Measurements from ENCODE around the gene LRRC2. TPM values are rescaled to one million over a fixed set of nuclear protein-coding genes. Genes with fewer than 3 reads are reported as not detected.

The LRRC2 gene
- total and polyA plus RNA-seq, 2 donors (not counting 1 experiment from before 2014, with no cell fraction given): 3.8 to 6.0 TPM

GRCh38 chr3:46535746-46536145 is 30.4 kb downstream of the LRRC2 start:
- Histone ChIP-seq H3K4me3 (replicated peaks in 1 of 4; ENCODE audit: control extremely low read depth in 1 of 4, insufficient read depth in 1 of 4, low read depth in 3 of 4, low read length in 4 of 4) (no peak overlapping the region), H3K79me2 (ENCODE audit: control insufficient read depth, insufficient read depth, low read length) (no peaks in the 10 kb centered on the region), H3K4me1 (ENCODE audit: control insufficient read depth, extremely low read depth, insufficient read depth, low read length) (no peaks in the 10 kb centered on the region), H3K27ac (ENCODE audit: insufficient read depth, low read length) (no peak overlapping the region), H2AFZ (ENCODE audit: low read length) (no peak overlapping the region), H3K9ac (ENCODE audit: insufficient read depth, low read length) (no peak overlapping the region), H4K20me1 (ENCODE audit: control insufficient read depth, extremely low read depth, insufficient read depth, low read length) (no peaks in the 10 kb centered on the region), H3K36me3 (ENCODE audit: control insufficient read depth, insufficient read depth, low read length) (no peaks in the 10 kb centered on the region), H3K9me3 (ENCODE audit: control insufficient read depth, insufficient read depth, low read depth, low read length) (no peaks in the 10 kb centered on the region), H3K27me3 (ENCODE audit: control insufficient read depth, insufficient read depth, low read length) (no peaks in the 10 kb centered on the region), H3K4me2 (ENCODE audit: extremely low read depth, insufficient read depth, low read length) (no peak overlapping the region)
- no peak for DNase-seq (ENCODE audit: low read depth in 2 of 2)
- TF ChIP-seq, protein P1, sequence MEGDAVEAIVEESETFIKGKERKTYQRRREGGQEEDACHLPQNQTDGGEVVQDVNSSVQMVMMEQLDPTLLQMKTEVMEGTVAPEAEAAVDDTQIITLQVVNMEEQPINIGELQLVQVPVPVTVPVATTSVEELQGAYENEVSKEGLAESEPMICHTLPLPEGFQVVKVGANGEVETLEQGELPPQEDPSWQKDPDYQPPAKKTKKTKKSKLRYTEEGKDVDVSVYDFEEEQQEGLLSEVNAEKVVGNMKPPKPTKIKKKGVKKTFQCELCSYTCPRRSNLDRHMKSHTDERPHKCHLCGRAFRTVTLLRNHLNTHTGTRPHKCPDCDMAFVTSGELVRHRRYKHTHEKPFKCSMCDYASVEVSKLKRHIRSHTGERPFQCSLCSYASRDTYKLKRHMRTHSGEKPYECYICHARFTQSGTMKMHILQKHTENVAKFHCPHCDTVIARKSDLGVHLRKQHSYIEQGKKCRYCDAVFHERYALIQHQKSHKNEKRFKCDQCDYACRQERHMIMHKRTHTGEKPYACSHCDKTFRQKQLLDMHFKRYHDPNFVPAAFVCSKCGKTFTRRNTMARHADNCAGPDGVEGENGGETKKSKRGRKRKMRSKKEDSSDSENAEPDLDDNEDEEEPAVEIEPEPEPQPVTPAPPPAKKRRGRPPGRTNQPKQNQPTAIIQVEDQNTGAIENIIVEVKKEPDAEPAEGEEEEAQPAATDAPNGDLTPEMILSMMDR (conservative IDR thresholded peaks at IDR 0.05 in 1 of 2, IDR thresholded peaks at IDR 0.05 in 1 of 2; ENCODE audit: low read depth in 1 of 2, low read length in 2 of 2): no peak
- no peak for TF ChIP-seq EZH2 (IDR thresholded peaks at IDR 0.05; ENCODE audit: low read length, missing control alignments)

DNA sequence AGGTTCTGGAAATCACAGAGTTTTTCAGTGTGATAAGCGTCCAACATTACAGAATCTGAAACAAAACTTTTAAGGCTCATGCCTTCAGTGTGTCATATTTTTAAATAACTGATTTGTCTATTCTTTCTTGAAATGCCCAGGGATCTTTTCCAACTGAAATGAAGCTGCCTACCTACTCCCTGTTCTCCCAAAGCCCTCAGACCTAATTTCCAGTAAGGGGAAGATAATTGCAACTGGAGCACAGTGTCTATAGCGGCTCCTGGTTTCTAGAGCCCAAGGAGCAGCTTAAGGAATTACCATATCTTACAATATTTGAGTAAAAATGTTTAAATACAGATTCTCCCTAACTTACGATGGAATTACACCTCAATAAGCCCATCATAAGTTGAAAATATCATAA is 33.0 kb downstream of the LRRC2 start:
- H3K9ac ChIP-seq (ENCODE audit: insufficient read depth, low read length): no peak overlapping the region
- no peak overlapping the region for H2AFZ ChIP-seq (ENCODE audit: low read length)
- H3K27ac ChIP-seq (ENCODE audit: insufficient read depth, low read length): no peak overlapping the region
- H3K4me1 ChIP-seq (ENCODE audit: control insufficient read depth, extremely low read depth, insufficient read depth, low read length): no peaks in the 10 kb centered on the region
- H3K79me2 ChIP-seq (ENCODE audit: control insufficient read depth, insufficient read depth, low read length): no peaks in the 10 kb centered on the region
- H3K4me2 ChIP-seq (ENCODE audit: extremely low read depth, insufficient read depth, low read length): no peak overlapping the region
- no peak for TF ChIP-seq EZH2 (IDR thresholded peaks at IDR 0.05; ENCODE audit: low read length, missing control alignments)
- TF ChIP-seq, protein P1 (conservative IDR thresholded peaks at IDR 0.05 in 1 of 2, IDR thresholded peaks at IDR 0.05 in 1 of 2; ENCODE audit: low read depth in 1 of 2, low read length in 2 of 2): no peak
- no peak overlapping the region for H3K4me3 ChIP-seq (replicated peaks in 1 of 4; ENCODE audit: control extremely low read depth in 1 of 4, insufficient read depth in 1 of 4, low read depth in 3 of 4, low read length in 4 of 4)
- no peaks in the 10 kb centered on the region for H3K36me3 ChIP-seq (ENCODE audit: control insufficient read depth, insufficient read depth, low read length)
- no peak for DNase-seq (ENCODE audit: low read depth in 2 of 2)
- no peaks in the 10 kb centered on the region for H3K27me3 ChIP-seq (ENCODE audit: control insufficient read depth, insufficient read depth, low read length)
- no peaks in the 10 kb centered on the region for H3K9me3 ChIP-seq (ENCODE audit: control insufficient read depth, insufficient read depth, low read depth, low read length)
- H4K20me1 ChIP-seq (ENCODE audit: control insufficient read depth, extremely low read depth, insufficient read depth, low read length): no peaks in the 10 kb centered on the region

DNA sequence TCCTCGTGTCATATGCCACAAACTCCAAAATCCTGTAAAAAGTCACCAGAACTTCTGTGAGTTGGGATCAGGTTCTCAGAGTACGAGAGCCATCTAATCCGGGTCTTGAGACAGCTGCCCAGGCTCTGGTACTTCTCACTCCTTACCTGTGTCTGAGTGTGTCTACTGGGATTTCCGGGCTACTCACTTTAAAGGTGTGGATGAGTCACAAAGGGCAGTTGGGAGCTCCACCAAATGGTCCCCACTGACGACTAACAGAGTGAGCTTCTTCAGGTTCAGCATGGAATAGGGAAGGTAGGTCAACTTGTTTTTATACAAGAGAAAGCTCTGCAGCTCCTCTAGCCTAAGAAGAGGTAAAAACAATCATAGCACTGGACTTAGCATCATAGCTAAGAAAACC is 38.9 kb downstream of the LRRC2 start:
- H3K79me2 ChIP-seq (ENCODE audit: control insufficient read depth, insufficient read depth, low read length): no peaks in the 10 kb centered on the region
- no peaks in the 10 kb centered on the region for H3K27me3 ChIP-seq (ENCODE audit: control insufficient read depth, insufficient read depth, low read length)

More for the DNA sequence above, 38.9 kb downstream of the LRRC2 start:
- DNase-seq (ENCODE audit: low read depth in 2 of 2): no peak
- TF ChIP-seq, protein P1 (conservative IDR thresholded peaks at IDR 0.05 in 1 of 2, IDR thresholded peaks at IDR 0.05 in 1 of 2; ENCODE audit: low read depth in 1 of 2, low read length in 2 of 2): no peak
- TF ChIP-seq EZH2 (IDR thresholded peaks at IDR 0.05; ENCODE audit: low read length, missing control alignments): no peak
- Histone ChIP-seq H4K20me1 (ENCODE audit: control insufficient read depth, extremely low read depth, insufficient read depth, low read length) (no peaks in the 10 kb centered on the region), H3K9ac (ENCODE audit: insufficient read depth, low read length) (no peak overlapping the region), H3K36me3 (ENCODE audit: control insufficient read depth, insufficient read depth, low read length) (no peaks in the 10 kb centered on the region), H3K9me3 (ENCODE audit: control insufficient read depth, insufficient read depth, low read depth, low read length) (no peaks in the 10 kb centered on the region), H3K4me3 (replicated peaks in 1 of 4; ENCODE audit: control extremely low read depth in 1 of 4, insufficient read depth in 1 of 4, low read depth in 3 of 4, low read length in 4 of 4) (no peak overlapping the region), H3K4me2 (ENCODE audit: extremely low read depth, insufficient read depth, low read length) (no peak overlapping the region), H2AFZ (ENCODE audit: low read length) (no peak overlapping the region), H3K27ac (ENCODE audit: insufficient read depth, low read length) (no peak overlapping the region), H3K4me1 (ENCODE audit: control insufficient read depth, extremely low read depth, insufficient read depth, low read length) (no peaks in the 10 kb centered on the region)
